Stimulated activated CD8-positive, alpha-beta memory T cell treated with anti-CD3 and anti-CD28 coated beads, Interleukin-15, amount 100 ng/mL, for 48 hours (primary cell): Measurements from ENCODE around the gene SLC9A1.

Experiments
- DNase-seq, 2 donors: peaks; one replicate each; pipeline ENCODE4 v3.0.0-alpha.2; 2020; ENCODE audit warnings: low read depth in 2 of 2

Gene SLC9A1

DNA sequence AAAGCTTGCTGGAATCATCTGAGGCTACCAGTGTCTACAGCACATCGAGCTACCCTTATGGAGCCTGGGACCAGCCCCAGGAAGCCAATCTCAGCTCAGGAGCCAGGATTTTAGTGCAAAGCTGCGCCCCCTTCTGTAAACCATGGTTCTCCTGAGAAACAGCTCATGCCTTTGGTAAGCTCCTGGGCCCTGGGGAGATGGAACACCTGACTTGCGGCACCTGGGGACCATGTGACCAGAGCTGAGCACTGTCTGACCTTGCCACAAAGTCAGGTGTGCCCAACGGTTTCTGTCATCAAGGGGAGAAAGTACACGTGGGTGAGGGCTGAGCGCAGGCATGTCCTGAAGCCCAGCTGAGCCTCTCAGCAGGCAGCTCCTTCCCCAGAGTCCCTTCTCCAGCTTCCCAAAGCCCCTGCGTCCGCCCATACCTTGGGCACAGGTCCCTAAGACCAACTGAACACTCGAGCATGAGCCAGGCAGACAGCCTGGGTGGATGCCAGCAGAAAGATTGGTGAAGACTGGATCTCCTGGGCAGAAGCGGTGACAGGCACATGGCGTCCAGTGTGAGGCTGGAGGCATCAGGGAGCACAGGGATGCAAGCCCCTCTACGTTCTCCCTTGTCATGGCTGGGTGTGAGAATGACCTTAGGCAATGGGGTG is 84.4 kb downstream of the SLC9A1 start:
- DNase-seq: no peak

DNA sequence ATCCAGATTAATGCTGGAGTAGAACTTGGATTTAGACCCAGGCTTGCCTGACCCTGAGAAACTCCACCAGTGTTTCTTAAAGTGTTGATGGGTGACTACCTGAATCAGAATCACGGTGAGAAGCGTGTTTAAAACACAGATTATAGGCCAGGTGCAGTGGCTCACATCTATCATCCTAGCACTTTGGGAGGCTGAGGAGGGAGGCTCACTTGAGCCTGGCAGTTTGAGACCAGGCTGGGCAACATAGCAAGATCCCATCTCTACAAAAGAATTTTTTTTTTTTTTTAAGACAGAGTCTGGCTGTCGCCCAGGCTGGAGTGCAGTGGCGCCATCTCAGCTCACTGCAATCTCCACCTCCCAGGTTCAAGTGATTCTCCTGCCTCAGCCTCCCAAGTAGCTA is 86.0 kb downstream of the SLC9A1 start:
- DNase-seq: no peak

DNA sequence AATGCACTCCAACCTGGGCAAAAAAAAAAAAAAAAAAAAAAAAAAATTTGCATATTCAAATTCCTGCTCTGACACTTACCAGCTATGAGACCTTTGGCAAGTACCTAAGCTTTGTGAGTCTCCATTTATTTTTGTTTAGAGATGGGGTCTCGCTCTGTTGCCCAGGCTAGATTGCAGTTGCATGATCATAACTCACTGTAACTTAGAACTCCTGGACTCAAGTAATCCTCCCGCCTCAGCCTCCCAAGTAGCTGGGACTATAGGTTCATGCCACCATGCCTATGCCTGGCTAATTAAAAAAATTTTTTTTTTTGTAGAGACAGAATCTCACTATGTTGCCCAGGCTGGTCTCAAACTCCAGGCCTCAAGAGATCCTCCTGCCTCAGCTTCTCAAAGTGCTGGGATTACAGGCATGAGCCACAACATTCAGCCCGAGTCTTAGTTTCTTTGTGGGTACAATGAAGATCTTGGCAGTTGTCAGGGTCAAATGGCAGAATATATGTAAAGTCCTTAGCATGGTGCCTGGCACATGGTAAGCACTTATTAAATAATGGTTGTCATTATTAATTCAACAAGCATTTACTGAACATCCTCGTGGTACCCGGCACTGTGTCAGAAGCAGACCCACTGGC is 88.8 kb downstream of the SLC9A1 start:
- DNase-seq: no peak

DNA sequence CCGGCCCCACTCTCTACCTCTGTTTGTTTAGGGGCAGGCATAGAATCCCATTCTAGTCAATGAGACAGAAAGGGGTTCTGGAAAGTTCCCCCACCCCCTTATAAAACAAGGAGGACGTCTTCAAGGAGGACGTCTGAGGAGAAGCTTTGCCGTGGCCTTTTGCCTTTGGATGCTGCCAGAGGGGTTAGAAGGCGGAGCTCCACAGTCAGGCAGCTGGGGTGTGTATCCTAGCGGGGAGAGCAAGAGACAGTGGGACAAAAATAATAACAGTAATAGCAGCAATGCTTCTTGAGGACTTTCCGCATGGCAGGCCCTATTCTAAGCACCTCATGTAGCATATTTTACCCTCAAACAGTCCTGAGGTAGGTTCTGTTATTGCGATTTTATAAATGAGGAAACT is 94.0 kb downstream of the SLC9A1 start:
- DNase-seq: no peak

DNA sequence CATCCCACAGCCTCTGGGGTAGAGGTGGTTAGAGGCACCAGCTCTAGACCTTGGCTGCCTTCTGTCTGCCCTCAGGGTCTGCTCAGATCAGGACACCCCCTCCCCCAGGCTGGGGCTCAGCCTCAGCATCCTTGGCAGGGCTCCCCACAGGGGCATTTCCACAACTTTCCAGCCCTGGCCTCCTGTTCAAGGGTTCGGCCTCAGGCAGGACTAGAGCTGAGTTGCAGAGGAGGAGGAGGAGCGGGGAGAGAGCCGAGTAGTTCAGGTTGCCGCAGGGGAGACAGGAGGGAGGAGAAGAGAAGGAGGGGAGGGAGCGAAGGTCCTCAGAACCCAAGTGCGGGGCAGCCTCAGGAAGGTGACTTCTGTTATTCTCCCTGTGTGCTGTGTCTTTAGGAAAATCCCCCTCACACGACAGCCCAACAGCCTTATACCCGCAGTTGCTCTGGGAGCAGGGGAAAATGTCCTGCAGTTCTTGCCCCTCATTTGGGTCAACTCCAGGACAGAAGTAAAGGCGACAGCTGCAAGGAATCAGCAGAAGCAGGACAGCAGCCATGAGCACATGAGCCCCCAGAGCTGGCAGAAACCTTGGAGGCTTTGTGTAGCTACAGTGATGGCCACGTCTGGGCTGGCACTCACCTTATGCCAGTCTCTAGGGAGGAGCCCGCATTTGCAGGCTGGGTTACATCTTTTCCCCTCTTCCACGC is 95.8 kb downstream of the SLC9A1 start:
- no peak for DNase-seq

DNA sequence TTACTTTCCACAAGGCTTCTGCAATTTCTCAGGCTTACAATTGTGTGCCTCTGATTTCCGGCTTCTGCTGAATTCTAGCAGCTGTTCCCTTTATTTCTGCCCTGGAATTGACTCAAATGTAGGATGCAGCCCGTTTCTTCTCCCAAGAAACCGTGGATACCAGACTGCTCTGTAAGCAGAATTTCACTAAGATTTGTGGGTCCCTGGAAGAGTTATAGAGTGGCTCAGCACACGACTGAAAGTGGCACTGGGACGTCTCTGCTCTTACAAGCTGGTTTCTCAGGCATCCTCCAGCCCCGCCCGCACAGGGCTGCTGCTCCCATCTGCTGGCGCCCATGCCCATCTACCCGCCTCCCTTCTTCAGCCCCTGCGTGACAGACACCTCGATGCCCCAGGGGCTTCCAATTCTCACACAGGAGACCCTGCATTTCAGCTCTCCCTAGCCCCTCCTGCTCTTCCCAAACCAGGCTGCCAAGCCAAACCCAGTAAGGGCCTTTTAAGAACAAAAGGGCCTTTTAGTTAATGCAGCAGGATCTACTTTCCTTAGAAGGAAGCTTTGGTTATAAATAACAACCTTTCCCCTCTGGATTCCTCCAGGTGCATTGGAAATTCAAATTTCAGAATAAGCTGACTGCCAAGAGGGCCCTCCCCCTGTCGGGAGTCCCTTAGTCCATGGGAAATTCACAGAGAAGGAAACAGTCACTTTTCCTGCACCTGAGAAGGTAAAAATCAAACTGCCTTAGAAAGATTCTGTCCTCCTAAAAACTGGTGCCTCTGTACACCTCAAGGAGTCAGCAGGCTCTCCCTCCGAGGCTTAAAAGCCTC is 96.9 kb downstream of the SLC9A1 start:
- no peak for DNase-seq

DNA sequence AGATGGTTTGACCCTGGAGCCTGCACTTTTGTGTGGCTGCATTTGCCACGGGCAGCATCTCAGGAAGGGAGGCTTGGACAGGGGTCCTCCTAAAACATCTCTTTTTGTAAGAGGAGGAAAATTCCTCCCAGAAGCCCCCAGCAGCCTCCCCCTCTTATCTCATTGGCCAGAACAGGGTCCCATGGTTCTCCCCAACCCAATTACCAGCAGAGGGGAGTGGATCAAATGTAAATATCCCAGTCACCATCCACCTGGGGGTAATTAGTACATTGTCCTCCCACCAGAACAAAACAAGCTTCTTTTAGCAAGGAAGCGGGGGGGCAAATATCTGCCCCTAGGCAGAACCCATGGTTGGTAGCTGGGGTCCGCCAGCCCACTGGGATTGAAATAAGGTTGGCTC is 97.5 kb downstream of the SLC9A1 start:
- no peak for DNase-seq

DNA sequence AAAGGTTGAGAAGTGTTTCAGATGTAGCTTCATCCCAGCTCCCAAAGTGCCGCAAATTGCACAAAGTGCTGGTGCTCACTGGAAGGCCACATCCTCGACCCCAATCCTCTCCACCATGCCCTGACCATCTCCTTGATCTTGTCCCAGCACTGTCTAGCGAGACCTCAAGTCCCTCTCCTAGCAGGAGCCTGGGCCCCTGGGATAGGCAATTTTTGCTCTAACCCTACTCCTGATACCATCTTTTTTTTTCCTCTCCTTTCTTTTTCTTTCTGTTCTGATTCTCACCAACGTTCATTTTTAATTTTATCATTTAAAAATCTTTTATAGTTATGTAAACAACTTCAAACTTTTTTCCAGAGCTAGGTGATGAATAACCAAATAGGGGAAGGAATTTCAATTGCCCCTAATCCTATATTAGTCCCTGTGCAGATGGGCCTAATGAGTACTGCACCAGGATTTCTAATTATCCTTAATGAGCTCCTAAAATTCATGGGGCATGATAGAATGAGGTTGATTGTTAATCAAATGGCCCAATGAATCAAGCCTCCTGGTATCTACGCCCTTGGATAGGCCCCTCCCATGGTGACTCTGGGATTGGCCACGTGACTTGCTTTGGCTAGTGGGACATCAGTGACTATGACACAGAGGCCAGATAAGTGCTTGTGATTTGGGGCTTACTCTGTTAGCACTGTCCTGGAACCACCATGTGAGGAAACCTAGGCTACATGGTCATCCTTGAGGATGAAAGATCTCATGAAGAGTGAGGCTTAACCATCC is 100.8 kb downstream of the SLC9A1 start:
- no peak for DNase-seq

DNA sequence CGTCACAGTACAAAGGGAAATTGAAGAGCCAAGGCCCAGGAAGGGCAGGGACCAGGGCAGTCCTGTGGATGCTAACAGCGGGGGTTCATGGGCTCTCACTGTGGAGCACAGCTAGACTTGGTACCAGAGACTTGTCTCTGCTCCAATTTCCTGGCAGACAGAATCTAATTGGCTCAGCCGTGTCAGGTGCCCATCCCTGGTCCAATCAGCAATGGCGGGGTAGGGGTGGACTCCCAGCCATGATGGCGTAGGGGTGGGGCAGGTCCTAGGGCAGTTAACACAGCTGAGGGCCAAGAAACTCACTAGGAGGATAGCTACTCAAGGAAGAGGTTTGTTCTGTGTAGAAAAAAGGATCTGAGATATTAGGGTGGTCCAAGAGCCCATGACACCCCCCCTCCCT is 102.4 kb downstream of the SLC9A1 start:
- no peak for DNase-seq

DNA sequence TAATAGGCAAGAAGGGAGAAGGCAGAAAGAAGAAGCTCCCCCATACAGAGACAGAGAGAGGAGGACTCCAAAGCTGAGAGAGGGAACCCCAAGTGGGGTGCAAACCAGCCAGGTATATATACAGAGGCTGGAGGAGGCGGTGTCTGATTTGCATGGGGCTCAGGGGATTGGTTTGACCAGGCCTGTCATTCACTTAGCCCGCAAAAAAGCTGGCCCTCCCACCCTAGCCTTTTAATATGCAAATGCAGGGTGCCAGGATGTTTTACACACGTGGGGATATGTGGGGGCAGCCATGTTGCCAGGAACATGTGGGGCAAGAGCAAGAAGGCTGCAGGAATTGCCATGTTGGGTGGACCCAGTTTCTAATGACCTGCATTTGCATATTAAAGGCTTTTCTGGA is 105.3 kb downstream of the SLC9A1 start:
- no peak for DNase-seq

DNA sequence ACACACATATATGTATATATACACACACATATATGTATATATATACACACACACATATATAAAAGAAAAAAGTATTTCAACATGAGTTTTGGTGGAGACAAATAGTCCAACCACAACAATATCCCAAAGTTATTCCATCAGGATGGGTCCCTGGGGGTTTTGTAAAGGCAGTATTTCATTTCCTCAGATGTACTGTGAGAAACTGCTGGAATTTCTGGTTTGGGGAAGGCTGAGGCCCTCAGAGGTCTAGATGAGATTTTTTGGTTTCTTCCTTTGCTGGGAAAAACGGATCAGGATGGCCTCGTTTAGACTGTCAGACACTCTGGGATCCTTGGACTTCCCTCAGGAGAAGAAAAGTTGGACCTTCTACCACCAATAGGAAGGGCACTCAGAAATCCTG is 105.8 kb downstream of the SLC9A1 start:
- no peak for DNase-seq
